SK-N-SH (cell line): ENCODE results near the gene RABL6. TPM values are rescaled to one million over a fixed set of nuclear protein-coding genes. Genes with fewer than 3 reads are reported as not detected.

ENCODE experiments used
- CTCF ChIA-PET: fragments of 300-600, 350-600 bp; formaldehyde crosslinking; extraction: SDS; loops from one replicate; lab custom pipeline; 2021; lab: Yijun Ruan, JAX
- POLR2A ChIA-PET: fragments of 350-600 bp; sonication (Branson Sonifier 250); formaldehyde crosslinking; extraction: SDS; loops from one replicate; lab custom pipeline; 2020; ENCODE audit warnings: antibody characterized with exemption, inconsistent platforms; lab: Yijun Ruan, JAX
- DNase-seq: peaks from one replicate; pipeline ENCODE4 v3.0.0; 2012
- H2AFZ ChIP-seq: fragments of 200-600 bp; sonication (generic); 2 replicates; pipeline ENCODE4 v1.8.1; 2016; ENCODE audit warnings: antibody characterized with exemption, mild to moderate bottlenecking, low read depth
- H3F3A ChIP-seq: fragments of 200-600 bp; sonication (generic); replicated peaks from 2 replicates; pipeline ENCODE3; 2016; ENCODE audit warnings: antibody characterized with exemption, mild to moderate bottlenecking; ENCODE audit not compliant: insufficient read depth
- H3K27ac ChIP-seq, 2 experiments: fragments of 200-500 bp in 1 of 2; fragments of 200-600 bp in 1 of 2; sonication (Bioruptor generic) in 1 of 2; sonication (generic), shearing (Covaris generic) in 1 of 2; 2 replicates each; pipeline versions ENCODE4 v1.5.1 to v1.6.1; 2014 to 2016; ENCODE audit warnings: low read depth in 2 of 2, inconsistent platforms in 1 of 2, low read length in 1 of 2, mild to moderate bottlenecking in 1 of 2, mixed read lengths in 1 of 2
- H3K27me3 ChIP-seq: fragments of 200-600 bp; sonication (generic), shearing (Covaris generic); 2 replicates; pipeline ENCODE4 v1.6.1; 2016; ENCODE audit warnings: mixed run types; ENCODE audit not compliant: insufficient read depth
- H3K36me3 ChIP-seq, 2 experiments: fragments of 200-500 bp in 1 of 2; fragments of 200-600 bp in 1 of 2; sonication (Bioruptor generic) in 1 of 2; sonication (generic) in 1 of 2; replicated peaks in 1 of 2; 2 replicates each; pipeline versions ENCODE3 to v1.5.1; 2014 to 2016; ENCODE audit warnings: low read length in 1 of 2, mild to moderate bottlenecking in 1 of 2; ENCODE audit not compliant: insufficient read depth in 2 of 2, control insufficient read depth in 1 of 2
- H3K4me1 ChIP-seq, 2 experiments: fragments of 200-500 bp in 1 of 2; fragments of 200-600 bp in 1 of 2; sonication (Bioruptor generic) in 1 of 2; sonication (generic), shearing (Covaris generic) in 1 of 2; 2 replicates each; pipeline versions ENCODE4 v1.5.1 to v1.6.1; 2014 to 2016; ENCODE audit warnings: low read depth in 1 of 2, low read length in 1 of 2, mixed run types in 1 of 2; ENCODE audit not compliant: insufficient read depth in 2 of 2, control insufficient read depth in 1 of 2
- H3K4me2 ChIP-seq: fragments of 200-600 bp; sonication (generic), shearing (Covaris generic); 2 replicates; pipeline ENCODE4 v1.6.1; 2017; ENCODE audit warnings: mixed run types
- H3K4me3 ChIP-seq, 2 experiments: fragments of 200-500 bp in 1 of 2; fragments of 200-600 bp in 1 of 2; sonication (Bioruptor generic) in 1 of 2; sonication (generic), shearing (Covaris generic) in 1 of 2; 2 replicates each; pipeline versions ENCODE4 v1.5.1 to v1.8.1; 2014 to 2016; ENCODE audit warnings: low read depth in 2 of 2, inconsistent platforms in 1 of 2, low read length in 1 of 2, mild to moderate bottlenecking in 1 of 2, mixed read lengths in 1 of 2, moderate library complexity in 1 of 2
- H3K79me2 ChIP-seq: fragments of 200-600 bp; sonication (generic); 2 replicates; pipeline ENCODE4 v1.8.1; 2017; ENCODE audit warnings: mild to moderate bottlenecking; ENCODE audit not compliant: insufficient read depth
- H3K9ac ChIP-seq: fragments of 200-600 bp; sonication (generic); 2 replicates; pipeline ENCODE4 v1.6.1; 2017; ENCODE audit warnings: mixed run types
- H3K9me2 ChIP-seq: fragments of 200-600 bp; sonication (generic); 2 replicates; pipeline ENCODE4 v1.6.1; 2017; ENCODE audit warnings: mixed run types
- H3K9me3 ChIP-seq: fragments of 200-600 bp; sonication (generic); 2 replicates; pipeline ENCODE4 v1.6.1; 2017; ENCODE audit warnings: mixed run types, mild to moderate bottlenecking, moderate library complexity
- H4K20me1 ChIP-seq: fragments of 200-600 bp; sonication (generic); 2 replicates; pipeline ENCODE4 v1.6.1; 2017; ENCODE audit warnings: mild to moderate bottlenecking, mixed run types; ENCODE audit not compliant: insufficient read depth
- ELF1 ChIP-seq: IDR thresholded peaks from 2 replicates; pipeline ENCODE4 v1.4.0; 2012
- GATA2 ChIP-seq: sonication (generic); formaldehyde crosslinking; IDR thresholded peaks from 2 replicates; pipeline ENCODE4 v1.5.0; 2020; ENCODE audit warnings: mild to moderate bottlenecking, missing genetic modification reagents
- JUND ChIP-seq: IDR thresholded peaks from 2 replicates; pipeline ENCODE4 v1.4.0; 2012
- POLR2AphosphoS5 ChIP-seq: IDR thresholded peaks from 2 replicates; pipeline ENCODE4 v1.6.1; 2012; ENCODE audit warnings: low read depth, low read length
- TAF1 ChIP-seq: IDR thresholded peaks from 2 replicates; pipeline ENCODE4 v1.6.1; 2012; ENCODE audit warnings: low read depth, mild to moderate bottlenecking, low read length, moderate library complexity, borderline replicate concordance
- TCF12 ChIP-seq: IDR thresholded peaks from 2 replicates; pipeline ENCODE4 v1.4.0; 2012
- YY1 ChIP-seq: IDR thresholded peaks from 2 replicates; pipeline ENCODE4 v1.4.0; 2012; ENCODE audit warnings: low read depth, mild to moderate bottlenecking
- WGBS: methylation state at CpG from one replicate; pipeline ENCODE4 v1.1.6; 2017; ENCODE audit warnings: low lambda C conversion rate; 5-methylcytosine and 5-hydroxymethylcytosine counted together
- polyA plus RNA-seq, 3 experiments: library from polyadenylated mRNA; depleted of rRNA; stranded (reverse); fragments of >200 nt; gene quantifications; 2 replicates each; pipeline ENCODE4 v1.2.3, GENCODE V29; 2012
- TF ChIP-seq, protein P1 (sequence below): fragments of 200-600 bp; sonication (generic); IDR thresholded peaks from 2 replicates; pipeline ENCODE4 v1.6.1; 2017; ENCODE audit warnings: antibody characterized with exemption, mild to moderate bottlenecking, moderate library complexity
- TF ChIP-seq, protein P2 (sequence below): IDR thresholded peaks from 2 replicates; pipeline ENCODE4; 2012

The RABL6 gene
- polyA plus RNA-seq, 1 of the 3 experiments (the other 2 are of a cell fraction) = 43.6 TPM

DNA sequence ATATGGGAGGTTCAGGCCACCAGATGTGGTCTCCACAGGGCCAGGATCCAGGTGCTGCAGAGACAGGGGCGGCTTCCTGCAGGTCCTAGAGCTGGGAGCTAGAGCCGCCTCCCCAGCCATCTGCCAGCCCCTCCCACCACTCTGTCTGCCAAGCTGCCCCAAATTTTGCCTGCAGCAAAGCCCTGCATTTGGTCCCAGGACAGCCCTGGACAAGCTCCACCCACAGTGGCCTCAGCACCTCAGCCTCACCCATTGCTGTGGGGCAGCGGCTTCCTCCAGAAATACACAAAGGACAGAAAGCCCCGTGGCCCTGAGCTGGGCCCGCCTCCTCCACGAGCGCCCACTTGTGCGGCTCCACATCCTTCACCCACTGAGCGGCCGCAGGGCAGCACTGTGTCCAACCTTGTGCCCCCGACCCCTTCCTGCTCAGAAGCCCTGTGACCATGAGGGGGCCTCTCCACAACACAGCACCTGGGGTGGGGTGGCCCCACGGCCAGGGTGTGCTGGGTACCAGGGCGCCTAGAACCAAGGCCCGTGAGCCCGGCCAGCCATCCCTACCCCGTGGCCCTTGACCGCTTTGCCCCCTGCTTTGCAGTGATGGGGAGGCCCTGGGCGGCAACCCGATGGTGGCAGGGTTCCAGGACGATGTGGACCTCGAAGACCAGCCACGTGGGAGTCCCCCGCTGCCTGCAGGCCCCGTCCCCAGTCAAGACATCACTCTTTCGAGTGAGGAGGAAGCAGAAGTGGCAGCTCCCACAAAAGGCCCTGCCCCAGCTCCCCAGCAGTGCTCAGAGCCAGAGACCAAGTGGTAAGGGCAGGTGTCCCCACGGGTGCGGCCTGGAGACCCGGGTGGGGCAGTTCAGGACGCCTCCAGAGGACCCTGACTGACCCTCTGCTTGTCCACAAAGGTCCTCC lies 30.8 kb downstream of the RABL6 start:
- DNase-seq = no peak
- Histone ChIP-seq H3K4me1 (peaks cover 23 to 28% of the 10 kb centered on the region in 2 experiments; a peak in 2 of 4 replicates), H3K9me2 (no peaks in the 10 kb centered on the region), H3K36me3 (peaks cover 4 to 20% of the 10 kb centered on the region in 2 experiments), H3F3A (peaks cover 19% of the 10 kb centered on the region), H3K4me2 (no peak overlapping the region), H2AFZ (no peak overlapping the region), H3K79me2 (no peaks in the 10 kb centered on the region)
- CTCF ChIA-PET = interaction anchor here (1.0 to 1.5 kb wide), 2 partner anchors 9 to 225 kb away, joined by 3 read pairs; no protein-coding TSS in a partner anchor
- no peak; the same call in 1 of the 2 replicates for TF ChIP-seq POLR2AphosphoS5
- no peak for TF ChIP-seq YY1
- TF ChIP-seq, all 33 proteins: peak for 0
- 94% methylated on average over 18 of the region's 29 CpGs for WGBS
- H4K20me1 ChIP-seq = peaks cover 10% of the 10 kb centered on the region; the same call in 1 of the 2 replicates
- H3K4me3 ChIP-seq = no peak overlapping the region
- no peaks in the 10 kb centered on the region for H3K9me3 ChIP-seq
- POLR2A ChIA-PET = interaction anchor here (0.7 to 1.1 kb wide), 2 partner anchors 9 to 12 kb away, joined by 3 to 4 read pairs; no protein-coding TSS in a partner anchor
- no peak overlapping the region; a peak in 1 of 4 replicates for H3K27ac ChIP-seq
- H3K9ac ChIP-seq = no peak overlapping the region
- no peaks in the 10 kb centered on the region for H3K27me3 ChIP-seq

DNA sequence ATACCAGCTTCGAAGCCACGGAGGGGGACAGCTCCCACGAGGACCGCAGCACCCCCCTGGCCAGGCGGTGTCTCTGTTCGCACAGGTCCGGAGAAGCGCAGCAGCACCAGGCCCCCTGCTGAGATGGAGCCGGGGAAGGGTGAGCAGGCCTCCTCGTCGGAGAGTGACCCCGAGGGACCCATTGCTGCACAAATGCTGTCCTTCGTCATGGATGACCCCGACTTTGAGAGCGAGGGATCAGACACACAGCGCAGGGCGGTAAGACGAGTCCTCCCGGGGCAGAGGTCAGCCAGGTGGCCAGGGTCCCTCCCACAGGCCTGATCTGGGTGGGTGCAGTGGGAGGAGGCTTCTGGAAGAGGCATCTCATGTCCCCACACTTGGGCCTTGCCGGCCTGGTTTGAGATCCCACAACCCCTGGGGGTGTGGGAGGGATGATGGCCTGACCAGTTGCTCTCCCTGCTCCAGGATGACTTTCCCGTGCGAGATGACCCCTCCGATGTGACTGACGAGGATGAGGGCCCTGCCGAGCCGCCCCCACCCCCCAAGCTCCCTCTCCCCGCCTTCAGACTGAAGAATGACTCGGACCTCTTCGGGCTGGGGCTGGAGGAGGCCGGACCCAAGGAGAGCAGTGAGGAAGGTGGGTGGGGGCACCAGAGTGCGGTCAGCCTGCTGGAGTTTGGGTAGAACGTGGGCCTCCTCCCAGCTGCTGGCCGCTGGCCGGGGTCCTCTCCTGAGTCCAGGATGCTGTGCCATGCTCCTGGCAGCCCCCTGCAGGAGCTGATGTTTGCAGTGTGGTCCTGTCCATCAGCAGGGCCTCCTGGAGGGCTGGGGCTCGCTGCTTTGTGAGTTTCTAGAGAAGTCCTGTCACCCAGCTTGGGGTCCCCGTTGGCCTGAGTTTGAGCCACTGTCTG lies 31.7 kb downstream of the RABL6 start:
- Histone ChIP-seq H3K4me2 (no peak overlapping the region), H3K9ac (no peak overlapping the region), H3K27me3 (no peaks in the 10 kb centered on the region), H3K4me3 (no peak overlapping the region), H4K20me1 (peaks cover 10% of the 10 kb centered on the region; the same call in 1 of the 2 replicates), H3K4me1 (peaks cover 24 to 29% of the 10 kb centered on the region in 2 experiments; a peak in 2 of 4 replicates), H3K36me3 (peaks cover 0 to 16% of the 10 kb centered on the region in 2 experiments), H3K9me3 (no peaks in the 10 kb centered on the region), H3F3A (peaks cover 19% of the 10 kb centered on the region), H2AFZ (no peak overlapping the region), H3K79me2 (no peaks in the 10 kb centered on the region), H3K9me2 (no peaks in the 10 kb centered on the region), H3K27ac (no peak overlapping the region; a peak in 1 of 4 replicates)
- no peak for DNase-seq
- ChIA-PET CTCF (no interaction called here), POLR2A (interaction anchor here (0.9 to 1.8 kb wide), 2 partner anchors 10 to 39 kb away, joined by 4 to 6 read pairs; no protein-coding TSS in a partner anchor)
- TF ChIP-seq TAF1 (no peak), ELF1 (no peak), JUND (no peak), TCF12 (no peak), YY1 (no peak), GATA2 (CRISPR knock-in tag) (no peak)
- TF ChIP-seq, protein P1, sequence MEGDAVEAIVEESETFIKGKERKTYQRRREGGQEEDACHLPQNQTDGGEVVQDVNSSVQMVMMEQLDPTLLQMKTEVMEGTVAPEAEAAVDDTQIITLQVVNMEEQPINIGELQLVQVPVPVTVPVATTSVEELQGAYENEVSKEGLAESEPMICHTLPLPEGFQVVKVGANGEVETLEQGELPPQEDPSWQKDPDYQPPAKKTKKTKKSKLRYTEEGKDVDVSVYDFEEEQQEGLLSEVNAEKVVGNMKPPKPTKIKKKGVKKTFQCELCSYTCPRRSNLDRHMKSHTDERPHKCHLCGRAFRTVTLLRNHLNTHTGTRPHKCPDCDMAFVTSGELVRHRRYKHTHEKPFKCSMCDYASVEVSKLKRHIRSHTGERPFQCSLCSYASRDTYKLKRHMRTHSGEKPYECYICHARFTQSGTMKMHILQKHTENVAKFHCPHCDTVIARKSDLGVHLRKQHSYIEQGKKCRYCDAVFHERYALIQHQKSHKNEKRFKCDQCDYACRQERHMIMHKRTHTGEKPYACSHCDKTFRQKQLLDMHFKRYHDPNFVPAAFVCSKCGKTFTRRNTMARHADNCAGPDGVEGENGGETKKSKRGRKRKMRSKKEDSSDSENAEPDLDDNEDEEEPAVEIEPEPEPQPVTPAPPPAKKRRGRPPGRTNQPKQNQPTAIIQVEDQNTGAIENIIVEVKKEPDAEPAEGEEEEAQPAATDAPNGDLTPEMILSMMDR = no peak
- TF ChIP-seq, protein P2, sequence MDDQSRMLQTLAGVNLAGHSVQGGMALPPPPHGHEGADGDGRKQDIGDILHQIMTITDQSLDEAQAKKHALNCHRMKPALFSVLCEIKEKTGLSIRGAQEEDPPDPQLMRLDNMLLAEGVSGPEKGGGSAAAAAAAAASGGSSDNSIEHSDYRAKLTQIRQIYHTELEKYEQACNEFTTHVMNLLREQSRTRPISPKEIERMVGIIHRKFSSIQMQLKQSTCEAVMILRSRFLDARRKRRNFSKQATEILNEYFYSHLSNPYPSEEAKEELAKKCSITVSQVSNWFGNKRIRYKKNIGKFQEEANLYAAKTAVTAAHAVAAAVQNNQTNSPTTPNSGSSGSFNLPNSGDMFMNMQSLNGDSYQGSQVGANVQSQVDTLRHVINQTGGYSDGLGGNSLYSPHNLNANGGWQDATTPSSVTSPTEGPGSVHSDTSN = no peak
- 94% methylated on average over 15 of the region's 36 CpGs for WGBS
